K562 (cell line): ENCODE results near the gene PRODH. TPM values are rescaled to one million over a fixed set of nuclear protein-coding genes. Genes with fewer than 3 reads are reported as not detected.

Experiments used
- ATAC-seq: fragments of 200-7000 bp; cut with Tn5 transposase; 3 replicates; pipeline ENCODE4 v1.9.1; 2020; ENCODE audit warnings: moderate library complexity
- BruUV-seq: library from RNA; stranded (reverse); fragments of 400-500 nt; replicated peaks from 2 replicates; lab custom pipeline; 2021; lab: Mats Ljungman, UMichigan
- CTCF ChIA-PET: fragments of 300-600 bp; formaldehyde crosslinking; extraction: SDS; loops from one replicate; lab custom pipeline; 2021; ENCODE audit warnings: low intra/inter-chr PET ratio; lab: Yijun Ruan, JAX
- POLR2A ChIA-PET: fragments of 300-600, 350-650 bp; sonication (Branson Sonifier 250); formaldehyde crosslinking; extraction: SDS; loops from one replicate; lab custom pipeline; 2021; ENCODE audit warnings: antibody characterized with exemption, inconsistent platforms; lab: Yijun Ruan, JAX
- DNase-seq, 4 experiments: peaks; one replicate each; pipeline versions ENCODE4 v3.0.0 to v3.0.0-alpha.2; 2011 to 2018; ENCODE audit warnings: low spot score in 3 of 4, mixed read lengths in 3 of 4; ENCODE audit errors: extremely low read depth in 1 of 4
- FAIRE-seq: peaks from 2 replicates; lab custom pipeline; 2011; peaks lifted over from hg19 to GRCh38; lab: Jason Lieb, UNC
- H2AFZ ChIP-seq: 2 replicates; pipeline ENCODE4 v1.6.0; 2011; ENCODE audit warnings: low read depth, low read length, control low read depth, inconsistent platforms
- H3K27ac ChIP-seq: fragments of 200-600 bp; 3 replicates; pipeline ENCODE4 v1.8.0; 2011; ENCODE audit warnings: low read depth, mild to moderate bottlenecking, control low read depth, inconsistent platforms, low read length, moderate library complexity, mixed read lengths; ENCODE audit errors: extremely low read depth
- H3K27me3 ChIP-seq, 2 experiments: fragments of 300-600 bp in 1 of 2; 2 replicates in 1 of 2; 3 replicates in 1 of 2; pipeline versions ENCODE4 v1.6.0 to v1.8.0; 2011; ENCODE audit warnings: inconsistent platforms in 2 of 2, low read length in 2 of 2, mild to moderate bottlenecking in 1 of 2, mixed read lengths in 1 of 2, moderate library complexity in 1 of 2; ENCODE audit not compliant: control insufficient read depth in 2 of 2, insufficient read depth in 2 of 2
- H3K36me3 ChIP-seq: fragments of 300-600 bp; 3 replicates; pipeline ENCODE4 v1.8.0; 2011; ENCODE audit warnings: mild to moderate bottlenecking, low read length, inconsistent platforms; ENCODE audit not compliant: control insufficient read depth, insufficient read depth
- H3K4me1 ChIP-seq, 2 experiments: fragments of 200-600 bp in 1 of 2; replicated peaks in 1 of 2; 2 replicates in 1 of 2; 3 replicates in 1 of 2; pipeline versions ENCODE4 v1.5.1 to v1.8.0; 2011; ENCODE audit warnings: inconsistent platforms in 2 of 2, low read length in 2 of 2, mild to moderate bottlenecking in 1 of 2, mixed read lengths in 1 of 2, moderate library complexity in 1 of 2; ENCODE audit not compliant: control insufficient read depth in 2 of 2, insufficient read depth in 2 of 2
- H3K4me2 ChIP-seq: 2 replicates; pipeline ENCODE4 v1.6.1; 2011; ENCODE audit warnings: low read length, control low read depth, inconsistent platforms, mixed read lengths; ENCODE audit not compliant: insufficient read depth
- H3K4me3 ChIP-seq: fragments of 200-600 bp; sonication (generic), shearing (Covaris generic); 2 replicates; pipeline ENCODE4 v1.5.1; 2016; ENCODE audit warnings: control low read depth, inconsistent platforms
- H3K79me2 ChIP-seq: fragments of 200-600 bp; 3 replicates; pipeline ENCODE4 v1.8.0; 2011; ENCODE audit warnings: low read length, inconsistent platforms; ENCODE audit not compliant: control insufficient read depth, insufficient read depth
- H3K9ac ChIP-seq, 2 experiments: 2 replicates each; pipeline versions ENCODE4 v1.6.0 to v1.6.1; 2011; ENCODE audit warnings: low read depth in 2 of 2, low read length in 2 of 2, control low read depth in 1 of 2, inconsistent platforms in 1 of 2, mild to moderate bottlenecking in 1 of 2, mixed read lengths in 1 of 2; ENCODE audit not compliant: insufficient read depth in 1 of 2
- H3K9me1 ChIP-seq: one replicate; pipeline ENCODE4 v1.6.0; 2011; ENCODE audit warnings: inconsistent platforms, mild to moderate bottlenecking, low read length, moderate library complexity; ENCODE audit not compliant: control insufficient read depth, insufficient read depth
- H3K9me3 ChIP-seq: replicated peaks from 2 replicates; pipeline ENCODE4 v1.5.1; 2011; ENCODE audit warnings: low read depth, low read length, inconsistent platforms; ENCODE audit not compliant: control insufficient read depth, insufficient read depth
- H4K20me1 ChIP-seq: replicated peaks from 2 replicates; pipeline ENCODE4 v1.6.1; 2011; ENCODE audit warnings: low read length, inconsistent platforms, mixed read lengths; ENCODE audit not compliant: control insufficient read depth, insufficient read depth
- ASH1L ChIP-seq: fragments of 450-650 bp; IDR thresholded peaks from 2 replicates; pipeline ENCODE4 v1.6.1; 2018; ENCODE audit warnings: borderline replicate concordance, mild to moderate bottlenecking, low read depth; ENCODE audit not compliant: partially characterized antibody
- ATF7 ChIP-seq: fragments of 450-650 bp; IDR thresholded peaks from 2 replicates; pipeline ENCODE4 v1.7.1; 2014; ENCODE audit warnings: mild to moderate bottlenecking, moderate library complexity
- BACH1 ChIP-seq: fragments of 200-800 bp; sonication (Bioruptor generic); IDR thresholded peaks from 2 replicates; pipeline ENCODE4 v1.6.1; 2016; ENCODE audit warnings: missing genetic modification characterization, missing compliant biosample characterization
- BHLHE40 ChIP-seq: IDR thresholded peaks from 2 replicates; pipeline ENCODE4 v1.6.1; 2011; ENCODE audit warnings: low read length, improper control_type of control experiment
- DPF2 ChIP-seq: fragments of 450-650 bp; IDR thresholded peaks from 2 replicates; pipeline ENCODE4 v1.6.1; 2016
- ESRRA ChIP-seq: fragments of 450-650 bp; IDR thresholded peaks from 2 replicates; pipeline ENCODE4 v1.6.1; 2014; ENCODE audit warnings: low read depth, mild to moderate bottlenecking, moderate library complexity, borderline replicate concordance
- ETS2 ChIP-seq: IDR thresholded peaks from 2 replicates; pipeline ENCODE4 v1.6.1; 2016; ENCODE audit warnings: borderline replicate concordance, missing genetic modification characterization, mild to moderate bottlenecking, moderate library complexity, missing compliant biosample characterization; ENCODE audit not compliant: poor library complexity, severe bottlenecking
- HDAC3 ChIP-seq: fragments of 450-650 bp; IDR thresholded peaks from 2 replicates; pipeline ENCODE4 v1.6.1; 2018; ENCODE audit warnings: borderline replicate concordance, mild to moderate bottlenecking, moderate library complexity; ENCODE audit not compliant: partially characterized antibody
- NFRKB ChIP-seq: fragments of 450-650 bp; IDR thresholded peaks from 2 replicates; pipeline ENCODE4 v1.6.1; 2016; ENCODE audit warnings: low read depth
- RBM17 ChIP-seq: fragments of 200-400 bp; formaldehyde crosslinking; IDR thresholded peaks from 2 replicates; pipeline ENCODE4 v1.6.1; 2017; ENCODE audit warnings: low read depth, mild to moderate bottlenecking, low read length, borderline replicate concordance
- TBL1XR1 ChIP-seq, 2 experiments: IDR thresholded peaks; 2 replicates each; pipeline ENCODE4 v1.6.1; 2012; ENCODE audit warnings: improper control_type of control experiment in 2 of 2, low read length in 2 of 2, mild to moderate bottlenecking in 1 of 2
- ZNF232 ChIP-seq: sonication (generic); formaldehyde crosslinking; IDR thresholded peaks from 2 replicates; pipeline ENCODE4 v1.8.0; 2022; ENCODE audit warnings: mild to moderate bottlenecking, missing genetic modification reagents
- ZNF408 ChIP-seq: fragments of 250-450 bp; sonication (Bioruptor Pico); IDR thresholded peaks from 2 replicates; pipeline ENCODE4 v1.4.0; 2020; ENCODE audit warnings: low read depth, mild to moderate bottlenecking, moderate library complexity
- ZNF830 ChIP-seq: fragments of 250-450 bp; sonication (Bioruptor Pico); IDR thresholded peaks from 2 replicates; pipeline ENCODE4 v1.5.0; 2021; ENCODE audit warnings: mild to moderate bottlenecking
- WGBS: fragments of 100-300 bp; shearing (Covaris generic); methylation state at CpG from one replicate; pipeline ENCODE4 v1.1.6; 2016; ENCODE audit warnings: low coverage, mixed read lengths; ENCODE audit not compliant: insufficient coverage; ENCODE audit errors: missing lambda C conversion rate; 5-methylcytosine and 5-hydroxymethylcytosine counted together
- in situ Hi-C: fragments of 300-500 bp; cut with MboI; formaldehyde crosslinking; loops from 4 replicates; pipeline ENCODE4 v1.15.0; 2018; ENCODE audit warnings: inconsistent platforms, mixed read lengths
- intact Hi-C: fragments of 100-400 bp; cut with micrococcal nuclease; formaldehyde crosslinking; loops from 2 replicates; pipeline ENCODE4 v1.14.2; 2022
- polyA plus RNA-seq, 8 experiments: library from polyadenylated mRNA; depleted of rRNA in 4 of 8; stranded (reverse) in 5 of 8; unstranded in 3 of 8; fragments of >200 nt; fragmentation: Nextera tagmentation in 2 of 8; fragmentation: Illumina TruSeq in 1 of 8; extraction: Ambion mirVana in 2 of 8; extraction: Trizol in 1 of 8; gene quantifications; 2 replicates each; pipeline versions ENCODE4 v1.2.1 to v1.2.3, GENCODE V29; 2011 to 2014; ENCODE audit warnings: inconsistent platforms in 1 of 8, missing spikeins in 1 of 8
- total RNA-seq, 7 experiments: library from RNA; depleted of rRNA in 6 of 7; stranded (reverse); fragments of >200 nt in 6 of 7; fragmentation: Illumina TruSeq in 2 of 7; extraction: Trizol in 2 of 7; gene quantifications; 2 replicates each; pipeline versions ENCODE4 v1.2.1 to v1.2.3, GENCODE V29; 2011 to 2021; ENCODE audit warnings: low replicate concordance in 1 of 7
- TF ChIP-seq, protein P1 (sequence below): sonication (generic); formaldehyde crosslinking; IDR thresholded peaks from 2 replicates; pipeline ENCODE4 v1.8.1; 2022; ENCODE audit warnings: missing genetic modification reagents

Gene PRODH
- total and polyA plus RNA-seq, 9 of the 15 experiments (the other 6 are each of a cell fraction or from before 2014, with no cell fraction given) = 0.07 to 0.11 TPM; not detected in 7

DNA sequence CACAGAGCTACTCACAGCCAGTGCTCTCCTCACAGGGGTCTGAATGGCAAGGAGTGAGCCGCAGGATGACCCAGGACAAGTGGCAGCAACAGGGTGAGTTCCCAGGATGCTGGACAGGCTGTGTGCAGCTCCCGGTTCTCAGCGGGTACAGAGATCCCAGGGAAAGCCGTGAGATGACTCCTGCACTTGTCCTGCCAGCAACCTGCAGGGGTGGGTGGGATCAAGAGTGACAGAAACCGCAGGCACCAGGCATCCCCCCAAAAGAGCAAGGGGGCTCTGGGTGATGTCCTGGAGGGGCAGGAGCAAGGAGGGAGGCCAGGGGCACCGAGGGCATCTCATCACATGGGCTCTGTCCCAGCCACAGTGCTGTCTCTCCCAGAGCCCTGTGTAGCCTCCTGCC is 15.9 kb upstream of the PRODH start:
- POLR2A ChIA-PET = no interaction called here
- H4K20me1 ChIP-seq = peaks cover 9% of the 10 kb centered on the region; the same call in 1 of the 2 replicates

More for the DNA sequence above, 15.9 kb upstream of the PRODH start:
- in situ Hi-C loops (loop anchor here (5.0 kb wide), 1 partner anchor 1335 kb away; no protein-coding TSS in a partner anchor), intact Hi-C loops (no loop called here)
- Histone ChIP-seq H3K27ac (no peak overlapping the region), H2AFZ (no peak overlapping the region), H3K4me1 (peaks cover 0 to 3% of the 10 kb centered on the region in 2 experiments; a peak in 1 of 5 replicates), H3K4me2 (no peak overlapping the region), H3K4me3 (no peak overlapping the region), H3K9ac (no peak overlapping the region), H3K36me3 (no peaks in the 10 kb centered on the region), H3K9me1 (peaks cover 3% of the 10 kb centered on the region), H3K27me3 (peaks cover 23 to 36% of the 10 kb centered on the region in 2 experiments; a peak in 4 of 5 replicates), H3K79me2 (no peaks in the 10 kb centered on the region), H3K9me3 (no peaks in the 10 kb centered on the region)
- DNase-seq = no peak
- FAIRE-seq = no peak
- ATAC-seq = no peak
- WGBS = 2% methylated on average over 4 of the region's 6 CpGs
- BruUV-seq = no TSS peak
- TF ChIP-seq RBM17 (no peak), DPF2 (no peak), ASH1L (no peak), ZNF408 (CRISPR knock-in tag) (no peak), ZNF232 (CRISPR knock-in tag) (no peak), HDAC3 (no peak), ZNF830 (CRISPR knock-in tag) (no peak), TBL1XR1 (IDR thresholded peaks at IDR 0.05; ENCODE audit: low read length in 2 of 2) (no peak), BACH1 (tag) (no peak), ESRRA (no peak), ETS2 (tag) (no peak), ATF7 (no peak), NFRKB (no peak), BHLHE40 (no peak)
- TF ChIP-seq, protein P1, sequence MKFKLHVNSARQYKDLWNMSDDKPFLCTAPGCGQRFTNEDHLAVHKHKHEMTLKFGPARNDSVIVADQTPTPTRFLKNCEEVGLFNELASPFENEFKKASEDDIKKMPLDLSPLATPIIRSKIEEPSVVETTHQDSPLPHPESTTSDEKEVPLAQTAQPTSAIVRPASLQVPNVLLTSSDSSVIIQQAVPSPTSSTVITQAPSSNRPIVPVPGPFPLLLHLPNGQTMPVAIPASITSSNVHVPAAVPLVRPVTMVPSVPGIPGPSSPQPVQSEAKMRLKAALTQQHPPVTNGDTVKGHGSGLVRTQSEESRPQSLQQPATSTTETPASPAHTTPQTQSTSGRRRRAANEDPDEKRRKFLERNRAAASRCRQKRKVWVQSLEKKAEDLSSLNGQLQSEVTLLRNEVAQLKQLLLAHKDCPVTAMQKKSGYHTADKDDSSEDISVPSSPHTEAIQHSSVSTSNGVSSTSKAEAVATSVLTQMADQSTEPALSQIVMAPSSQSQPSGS (CRISPR knock-in tag) = no peak
- CTCF ChIA-PET = no interaction called here
